H1 (cell line): Measurements from ENCODE around the gene NFIA. TPM values are rescaled to one million over a fixed set of nuclear protein-coding genes. Genes with fewer than 3 reads are reported as not detected.

ENCODE experiments used
- ATF2 ChIP-seq: IDR thresholded peaks from 2 replicates; pipeline ENCODE4 v1.6.1; 2012; ENCODE audit warnings: low read length, inconsistent platforms
- CBX8 ChIP-seq: fragments of 300-800, 300-1000 bp; sonication (generic); IDR thresholded peaks from 2 replicates; pipeline ENCODE4 v1.7.1; 2016; ENCODE audit warnings: low read depth, low read length, borderline replicate concordance
- CHD1 ChIP-seq: IDR thresholded peaks from 2 replicates; pipeline ENCODE4 v1.6.1; 2012; ENCODE audit warnings: low read depth, low read length, improper control_type of control experiment
- E2F6 ChIP-seq: IDR thresholded peaks from 2 replicates; pipeline ENCODE4 v1.6.1; 2012; ENCODE audit warnings: inconsistent platforms
- HDAC6 ChIP-seq: IDR thresholded peaks from one replicate; pipeline ENCODE4 v1.7.1; 2012; ENCODE audit warnings: low read depth, mild to moderate bottlenecking, inconsistent platforms, low read length, moderate library complexity
- TAF7 ChIP-seq: optimal IDR thresholded peaks from 2 replicates; pipeline ENCODE3; 2011; ENCODE audit warnings: low read depth, mild to moderate bottlenecking, inconsistent platforms, low read length, moderate library complexity, borderline replicate concordance
- polyA plus RNA-seq, 7 experiments: library from polyadenylated mRNA; depleted of rRNA in 3 of 7; stranded (reverse) in 5 of 7; unstranded in 2 of 7; fragments of >200 nt in 5 of 7; fragments of 200-250 nt in 2 of 7; gene quantifications; 1 replicate in 5 of 7; 2 replicates in 1 of 7; 4 replicates in 1 of 7; pipeline versions ENCODE4 v1.2.1 to v1.2.3, GENCODE V29; 2011 to 2013; ENCODE audit warnings: missing spikeins in 2 of 7, mixed read lengths in 2 of 7
- total RNA-seq: library from RNA; stranded (reverse); fragmentation: NEBNext Ultra II Directional; extraction: Animal tissue kit (Norgen Biotek cat#: 25700); gene quantifications from 2 replicates; pipeline ENCODE4 v1.2.1, GENCODE V29; 2021

NFIA gene
- total and polyA plus RNA-seq, 2 of the 8 experiments (the other 6 are each of a cell fraction or from before 2014, with no cell fraction given): 1.8 to 2.3 TPM

GRCh38 chr1:61287014-61287413, 204.7 kb downstream of the NFIA start (continued):
- TF ChIP-seq E2F6 (no peak), HDAC6 (no peak), TAF7 (no peak), CHD1 (no peak), CBX8 (no peak), ATF2 (no peak)
